Left renal pelvis (tissue), 4 donors: ENCODE results near the gene ZNF750. TPM values are rescaled to one million over a fixed set of nuclear protein-coding genes. Genes with fewer than 3 reads are reported as not detected.

Source experiments
- DNase-seq, 4 donors: peaks; one replicate each; pipeline ENCODE4 v3.0.0-alpha.2; 2013; ENCODE audit warnings: low read depth in 4 of 4, low spot score in 3 of 4
- polyA plus RNA-seq, 4 donors: library from polyadenylated mRNA; unstranded; fragments of 120-200 nt; gene quantifications; one replicate each; pipeline ENCODE4 v1.2.1, GENCODE V29; 2013; ENCODE audit not compliant: insufficient read length in 4 of 4

ZNF750 gene
- polyA plus RNA-seq, 4 donors: 0.30 to 2.5 (median 1.6) TPM

- no peak for DNase-seq
These were observed 24.5 kb downstream of the ZNF750 start for GRCh38 chr17:82815354-82815753.

- no peak for DNase-seq
These were observed 25.0 kb downstream of the ZNF750 start for GRCh38 chr17:82814834-82815233.

- DNase-seq: no peak
These were observed 26.3 kb downstream of the ZNF750 start for GRCh38 chr17:82813299-82814051.

- no peak for DNase-seq
These were observed 27.2 kb downstream of the ZNF750 start for GRCh38 chr17:82812601-82813000.

- no peak for DNase-seq
These were observed 27.8 kb downstream of the ZNF750 start for GRCh38 chr17:82812058-82812457.

- no peak for DNase-seq
These were observed 29.0 kb downstream of the ZNF750 start for GRCh38 chr17:82810644-82811430.

GRCh38 chr17:82808921-82809905 lies 30.6 kb downstream of the ZNF750 start:
- no peak for DNase-seq

GRCh38 chr17:82808006-82808405 lies 31.8 kb downstream of the ZNF750 start:
- no peak for DNase-seq

- no peak for DNase-seq
These were observed 32.3 kb downstream of the ZNF750 start for GRCh38 chr17:82807562-82807961.

- DNase-seq: no peak
These were observed 32.7 kb downstream of the ZNF750 start for GRCh38 chr17:82807101-82807500.

GRCh38 chr17:82806645-82807044 lies 33.2 kb downstream of the ZNF750 start:
- DNase-seq: no peak

- no peak for DNase-seq
These were observed 34.0 kb downstream of the ZNF750 start for GRCh38 chr17:82805823-82806222.

GRCh38 chr17:82805254-82805653 lies 34.6 kb downstream of the ZNF750 start:
- DNase-seq: no peak

- DNase-seq: no peak
These were observed 35.2 kb downstream of the ZNF750 start for GRCh38 chr17:82804442-82805191.

GRCh38 chr17:82803606-82804005 lies 36.2 kb downstream of the ZNF750 start:
- no peak for DNase-seq

GRCh38 chr17:82803185-82803584 lies 36.6 kb downstream of the ZNF750 start:
- DNase-seq: no peak

- no peak for DNase-seq
These were observed 37.6 kb downstream of the ZNF750 start for GRCh38 chr17:82802075-82802780.

GRCh38 chr17:82801377-82801970 lies 38.3 kb downstream of the ZNF750 start:
- no peak for DNase-seq

GRCh38 chr17:82800885-82801284 lies 38.9 kb downstream of the ZNF750 start:
- no peak for DNase-seq
